NCI-H82 treated with DMSO at 0.1 percent for 48 hours (cell line): ENCODE results near the gene PRKAR2B.
A peak's percentile ranks its signal among the peaks of the same experiment; 100 is the strongest.
"Not testable (repeated sequence)": the region's sequence is repeated elsewhere in the genome, so short reads cannot be mapped to it uniquely, and the experiment has no call there.

ENCODE experiments used
- DNase-seq: peaks from one replicate; lab custom pipeline; 2025; ENCODE audit not compliant: unreplicated experiment; lab: John Stamatoyannopoulos, UW

PRKAR2B gene

DNA sequence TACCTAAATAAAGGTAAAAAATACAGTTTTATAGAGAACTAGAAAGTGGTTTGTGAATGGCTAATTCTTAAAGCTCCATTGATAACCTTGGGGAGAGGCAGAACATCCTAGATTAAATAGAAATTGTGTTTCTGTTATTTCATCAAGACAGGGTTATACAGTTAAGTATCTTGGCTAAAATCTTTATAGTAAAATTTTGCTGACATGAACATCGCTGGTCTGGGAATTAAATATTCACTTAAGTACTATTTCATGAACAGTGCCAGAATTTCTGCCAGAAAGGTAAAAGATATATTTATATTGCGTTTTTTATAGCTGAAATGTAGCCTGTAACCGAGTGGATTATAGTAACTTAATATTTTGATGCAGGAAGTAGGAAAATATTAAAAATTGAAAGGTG, 70.6 kb downstream of the PRKAR2B start:
- no peak for DNase-seq

DNA sequence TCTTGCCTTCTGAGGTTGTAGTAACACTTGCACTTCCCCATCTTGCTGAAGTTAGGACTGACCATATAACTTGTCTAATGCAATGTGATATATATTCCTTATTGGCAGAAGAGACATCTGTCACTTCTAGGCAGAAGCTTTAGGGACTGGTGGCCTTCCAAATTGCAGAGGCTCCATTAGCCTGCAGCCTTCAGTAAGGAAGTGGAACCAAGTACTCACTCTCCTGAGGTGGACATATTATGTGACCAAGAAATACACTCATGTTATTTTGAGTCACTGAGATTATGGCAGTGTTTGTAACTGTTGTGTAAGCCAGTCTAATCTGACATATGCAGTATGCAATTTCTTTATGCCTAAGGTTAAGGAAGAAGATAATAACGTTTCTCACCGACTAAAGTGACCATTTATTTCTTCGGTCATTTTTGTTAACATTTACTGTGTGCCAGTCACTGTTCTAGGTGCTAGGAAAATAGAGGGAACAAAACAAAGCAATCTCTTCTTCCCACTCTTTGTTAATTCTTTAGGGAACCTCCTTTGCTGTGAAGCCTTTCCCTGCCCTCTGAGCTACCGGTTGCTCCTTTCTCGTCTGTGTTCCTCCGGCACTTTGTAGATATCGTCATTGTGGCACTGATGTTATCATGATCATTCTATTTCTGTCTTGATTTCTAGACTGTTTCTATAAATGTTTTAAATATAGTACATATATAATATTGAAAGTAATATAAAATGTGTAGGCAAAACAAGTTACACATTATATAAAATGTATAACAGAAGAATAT, 71.4 kb downstream of the PRKAR2B start:
- DNase-seq, result no peak

DNA sequence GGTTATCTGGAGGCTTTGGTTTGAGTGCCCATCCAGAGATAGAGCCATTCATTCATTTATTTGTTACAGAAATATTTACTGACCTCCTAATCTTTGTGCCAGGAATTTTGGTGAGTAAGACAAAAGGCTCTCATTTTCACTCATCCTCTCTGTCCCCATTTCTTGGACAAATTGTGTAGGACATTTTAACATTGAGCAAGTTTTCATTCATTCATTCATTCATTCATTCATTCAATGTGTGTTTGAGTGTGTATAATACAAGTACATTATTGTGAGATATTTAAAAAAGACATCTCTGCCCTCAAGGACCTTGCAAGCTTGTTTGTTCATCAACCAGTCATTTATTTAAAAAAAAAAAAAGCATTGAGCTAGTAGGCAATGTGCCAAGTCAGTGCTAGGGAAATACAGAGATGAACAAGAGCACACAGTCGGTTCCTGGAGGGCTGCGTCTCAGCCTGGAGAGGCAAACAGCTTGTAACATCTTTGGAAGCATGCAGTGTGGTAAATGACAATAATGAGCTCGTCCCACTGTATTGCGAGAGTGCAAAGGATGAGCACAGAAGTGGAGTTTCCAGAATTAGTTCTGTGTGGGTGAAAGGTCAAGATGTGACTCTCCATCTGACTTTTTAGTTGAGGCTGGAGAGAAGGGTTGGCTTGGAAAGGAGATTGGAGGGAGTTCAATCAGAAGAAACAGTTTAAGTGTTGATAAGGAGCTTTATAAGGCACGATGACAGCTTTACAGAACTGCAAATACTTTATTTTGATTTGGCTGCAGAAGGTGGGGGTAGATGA, 73.8 kb downstream of the PRKAR2B start:
- DNase-seq, result no peak

DNA sequence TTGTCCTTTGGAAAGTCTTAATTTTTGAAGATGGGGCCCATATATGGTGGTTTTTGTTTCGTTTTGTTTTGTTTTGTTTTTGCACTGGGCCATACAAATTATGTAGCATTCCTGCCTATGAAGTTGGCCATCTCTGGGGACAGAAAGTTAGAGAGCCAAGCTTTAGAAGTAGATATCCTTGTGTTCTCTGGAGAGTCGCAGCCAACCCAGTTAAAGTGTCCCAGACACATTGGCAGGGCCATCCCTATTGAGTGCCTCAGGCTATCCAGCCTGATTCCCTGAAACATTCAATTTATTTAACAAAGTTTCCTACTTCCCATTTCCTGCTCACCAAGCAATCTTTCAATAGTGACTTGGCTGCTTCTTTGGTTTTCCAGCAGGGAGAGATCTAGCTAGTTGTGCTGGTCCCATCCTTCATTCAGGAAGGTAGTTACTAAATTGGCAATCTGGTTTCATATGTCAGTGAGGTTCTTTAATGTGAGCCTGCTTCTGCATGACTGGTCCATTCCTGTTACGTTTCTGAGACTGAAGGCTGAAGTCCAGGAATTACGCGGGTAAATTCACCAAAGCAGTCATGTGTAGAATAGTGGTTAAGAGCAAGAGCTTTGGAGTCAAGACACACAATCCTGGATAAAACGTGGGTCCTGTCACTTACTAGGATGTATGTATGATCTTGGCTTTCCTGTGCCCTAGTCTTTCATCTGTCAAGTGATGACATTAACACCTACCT, 75.0 kb downstream of the PRKAR2B start:
- no peak for DNase-seq

DNA sequence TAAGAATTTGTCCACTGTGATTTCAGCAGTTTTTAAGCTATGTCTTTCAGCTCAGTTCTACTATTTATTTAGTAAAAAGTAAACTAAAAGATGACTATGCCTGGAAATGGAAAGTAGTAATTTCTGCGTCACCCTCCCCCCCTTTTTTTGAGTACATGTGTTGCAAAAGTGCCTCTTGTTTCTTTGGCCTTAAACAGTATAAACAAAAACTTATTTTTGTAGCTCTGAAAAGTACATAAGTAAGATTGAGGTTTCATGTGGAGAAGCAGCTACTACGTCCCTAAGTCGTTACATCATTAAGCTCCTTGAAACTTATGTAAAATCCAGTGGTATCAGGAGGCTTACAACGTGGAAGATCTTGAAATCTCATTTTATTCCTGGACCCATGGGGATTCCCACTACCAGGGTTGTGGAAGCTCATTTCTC, 78.0 kb downstream of the PRKAR2B start:
- no peak for DNase-seq

DNA sequence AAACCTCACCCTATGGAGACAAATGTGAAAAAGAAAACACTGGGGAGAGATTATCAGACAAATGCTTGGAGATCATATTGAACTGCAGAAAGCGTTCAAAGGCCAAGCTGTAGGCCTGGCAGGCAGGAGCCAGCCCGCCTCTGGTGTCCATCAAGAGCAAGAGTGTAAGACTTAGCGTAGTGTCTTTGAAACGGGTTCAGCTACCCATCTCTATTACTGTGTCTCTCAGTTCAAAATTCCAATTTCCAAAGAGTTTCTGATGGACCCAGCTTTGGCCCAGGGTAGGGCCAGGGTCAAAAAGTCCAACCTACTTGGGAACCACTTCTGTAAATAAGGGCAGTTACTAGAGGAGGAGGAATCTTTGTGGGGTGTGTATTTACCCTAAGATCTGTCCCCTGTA, 78.9 kb downstream of the PRKAR2B start:
- DNase-seq, result no peak

DNA sequence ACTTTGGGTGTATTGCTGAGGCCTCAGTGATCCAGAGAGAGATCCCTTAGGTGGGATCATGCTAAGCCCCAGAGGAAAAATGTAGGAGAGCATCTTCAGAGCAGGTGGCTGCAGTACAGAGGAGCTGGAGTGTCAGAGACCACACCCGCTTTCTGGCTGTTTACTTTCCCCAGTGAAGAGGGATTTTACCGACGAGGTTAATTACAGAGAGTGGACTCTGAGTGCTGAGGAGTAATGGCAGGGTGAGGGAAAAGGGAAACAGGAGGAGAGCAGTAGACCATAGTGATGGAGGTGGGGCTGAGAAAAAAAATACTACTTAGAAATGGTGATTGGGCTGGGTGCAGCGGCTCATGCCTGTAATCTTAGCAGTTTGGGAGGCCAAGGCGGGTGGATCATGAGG, 81.0 kb downstream of the PRKAR2B start:
- no peak for DNase-seq

DNA sequence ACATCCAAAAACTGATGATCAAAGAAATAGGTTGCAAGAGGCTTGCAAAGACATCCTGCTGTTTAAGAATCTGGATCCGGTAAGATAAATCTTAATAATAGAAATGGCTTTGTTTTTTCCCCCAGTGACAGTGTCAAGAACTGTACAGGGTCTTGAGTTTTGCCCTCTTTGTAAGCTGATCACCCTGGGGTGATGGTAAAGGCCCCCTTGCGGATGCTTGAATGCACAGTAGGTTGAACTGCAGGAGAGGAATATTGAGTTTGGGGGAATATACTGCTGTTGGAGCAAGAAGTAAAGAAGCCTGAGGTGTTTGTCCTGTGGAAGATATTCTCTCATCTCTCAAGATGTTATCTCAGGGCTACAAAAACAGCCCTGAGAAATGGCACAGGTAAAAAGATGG, 83.7 kb downstream of the PRKAR2B start:
- no peak for DNase-seq

DNA sequence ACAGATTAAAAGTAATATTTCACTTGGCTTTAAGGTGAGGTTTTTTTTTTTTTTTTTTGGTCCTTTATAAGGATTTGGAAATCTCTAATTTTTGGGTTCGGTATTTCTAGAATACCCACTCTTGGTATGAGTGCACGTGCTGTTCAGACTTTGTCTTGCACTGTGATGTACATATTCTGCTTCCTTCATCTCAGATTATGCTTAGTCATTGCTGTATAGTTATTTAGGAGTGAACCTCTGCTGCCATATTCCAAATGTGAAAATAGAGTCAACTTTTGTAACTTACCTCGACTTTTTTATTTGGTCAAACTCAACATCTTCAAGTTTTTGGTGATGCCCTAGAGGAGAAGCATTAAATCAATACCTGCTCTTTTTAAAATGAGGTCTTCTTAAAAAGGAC, 84.2 kb downstream of the PRKAR2B start:
- no peak for DNase-seq

DNA sequence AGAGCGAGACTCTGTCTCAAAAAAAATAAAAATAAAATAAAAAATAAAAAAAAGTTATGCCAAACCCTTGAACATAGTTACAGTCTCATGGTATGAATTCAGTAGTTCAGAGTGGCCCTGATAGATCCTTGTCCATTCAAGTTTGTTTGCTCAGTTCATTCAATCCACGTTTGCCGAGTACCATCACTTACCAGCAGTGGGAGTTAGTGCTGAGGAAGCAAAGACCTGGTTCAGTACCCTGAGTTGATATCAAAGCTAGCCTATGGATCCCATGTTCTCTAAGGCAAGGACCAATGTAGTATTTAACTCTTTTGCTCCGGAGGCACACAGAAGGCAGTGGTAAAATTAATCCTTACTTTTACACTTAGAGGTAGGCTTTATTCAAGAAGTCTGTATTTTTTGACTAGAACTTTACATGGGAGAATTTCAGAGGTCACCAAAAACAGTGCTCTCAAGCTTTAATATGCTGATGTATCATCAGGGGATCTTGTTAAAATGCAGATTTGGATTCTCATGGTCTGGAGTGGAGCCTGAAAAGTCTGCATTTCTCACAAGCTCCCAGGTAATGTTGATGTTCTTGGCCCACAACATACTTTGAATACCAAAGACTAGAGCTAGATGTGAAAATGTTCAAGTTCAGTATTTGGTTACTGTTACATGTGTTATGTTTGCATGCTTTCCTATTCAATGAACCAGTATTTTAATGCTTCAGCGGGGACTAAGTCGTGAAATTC, 86.1 kb downstream of the PRKAR2B start:
- no peak for DNase-seq

DNA sequence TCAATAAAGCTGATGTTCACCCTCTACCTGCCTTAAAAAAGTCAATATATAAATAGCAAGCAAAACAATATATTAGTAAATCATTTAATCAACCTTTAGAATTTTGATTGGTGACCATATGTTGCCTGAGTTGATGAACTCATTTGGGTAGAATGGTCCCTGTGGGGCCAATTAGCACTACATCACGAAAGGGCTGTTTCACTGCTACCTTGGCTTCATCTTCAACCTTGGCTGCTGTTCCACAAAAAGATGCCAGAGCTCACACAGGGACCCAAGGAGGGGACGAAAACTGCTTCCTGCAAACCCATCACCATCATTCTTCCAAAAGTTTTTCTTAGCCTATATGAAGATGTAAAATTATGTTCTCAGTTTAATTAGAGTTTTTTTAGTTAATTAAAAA, 88.9 kb downstream of the PRKAR2B start:
- no peak for DNase-seq

DNA sequence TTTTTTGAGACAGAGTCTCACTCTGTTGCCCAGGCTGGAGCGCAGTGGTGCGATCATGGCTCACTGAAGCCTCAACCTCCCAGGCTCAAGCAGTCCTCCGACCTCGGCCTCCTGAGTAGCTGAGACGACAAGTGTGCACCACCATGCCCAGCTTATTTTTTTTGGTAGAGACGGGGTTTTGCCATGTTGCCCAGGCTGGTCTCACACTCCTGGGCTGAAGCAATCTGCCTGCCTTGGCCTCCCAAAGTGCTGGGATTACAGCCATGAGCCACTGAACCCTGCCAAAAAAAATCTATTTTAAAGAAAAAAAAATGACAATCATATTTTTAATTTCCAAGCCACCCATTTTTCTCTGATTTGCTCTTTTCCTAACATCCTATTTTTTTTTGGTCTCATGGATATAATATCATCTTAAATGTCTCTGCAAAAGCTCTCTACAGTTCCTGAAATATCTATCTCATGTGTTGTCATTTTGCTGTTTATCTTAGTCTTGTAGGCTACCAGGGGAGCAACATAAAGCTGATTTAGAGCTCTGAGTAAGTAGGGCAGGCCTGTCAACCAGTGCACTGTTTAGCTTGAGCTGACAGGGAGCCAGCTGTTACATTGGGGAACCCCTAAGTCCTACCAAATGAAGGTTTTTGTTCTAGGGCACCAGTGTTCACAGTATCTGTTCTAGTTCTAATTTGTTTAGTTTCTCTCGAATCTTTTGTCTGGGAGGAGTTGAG, 94.4 kb downstream of the PRKAR2B start:
- DNase-seq, result no peak

DNA sequence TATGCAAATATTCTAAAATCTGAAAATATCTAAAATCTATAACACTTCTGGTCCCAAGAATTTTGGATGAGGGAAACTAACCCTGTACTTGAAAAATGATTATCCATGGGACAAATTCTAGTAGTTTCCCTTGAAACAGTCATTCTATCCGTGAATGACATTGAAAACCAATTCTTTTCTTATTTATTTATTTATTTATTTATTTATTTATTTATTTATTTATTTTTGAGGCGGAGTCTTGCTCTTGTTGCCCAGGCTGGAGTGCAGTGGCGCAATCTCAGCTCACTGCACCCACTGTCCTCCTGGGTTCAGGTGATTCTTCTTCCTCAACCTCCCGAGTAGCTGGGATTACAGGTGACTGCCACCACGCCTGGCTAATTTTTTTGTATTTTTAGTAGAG, 99.4 kb downstream of the PRKAR2B start:
- not testable (repeated sequence) for DNase-seq

DNA sequence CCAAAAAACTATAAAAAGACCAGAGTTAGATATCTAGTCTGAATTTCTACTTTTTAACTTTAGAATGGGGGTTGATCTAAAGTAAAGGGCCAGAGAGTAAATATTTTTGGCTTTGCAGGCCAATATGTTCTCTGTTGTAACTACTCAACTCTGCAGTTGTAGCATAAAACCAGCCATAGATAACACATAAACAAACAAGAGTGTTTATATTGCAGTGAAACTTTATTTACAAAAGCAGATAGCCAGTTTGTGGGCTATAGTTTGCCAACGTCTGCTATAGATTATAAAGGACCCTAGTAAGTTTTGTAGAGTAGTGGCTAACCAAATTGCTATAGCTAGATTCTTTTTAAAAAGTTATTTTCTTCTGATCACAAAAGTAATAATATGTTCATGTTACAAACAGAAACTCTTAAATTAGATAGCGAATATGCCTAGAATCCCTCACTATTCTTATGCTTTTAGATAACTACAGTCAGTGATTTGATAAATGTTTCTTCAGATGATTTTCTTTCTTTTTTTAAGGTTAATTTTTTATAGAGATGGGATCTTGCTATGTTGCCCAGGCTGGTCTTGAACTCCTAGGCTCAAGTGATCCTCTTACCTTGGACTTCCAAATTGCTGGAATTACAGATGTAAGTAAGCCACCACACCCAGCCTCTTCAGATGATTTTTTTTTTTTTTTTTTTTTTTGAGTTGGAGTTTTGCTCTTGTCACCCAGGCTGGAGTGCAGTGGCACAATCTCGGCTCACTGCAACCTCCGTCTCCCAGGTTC, 100.7 kb downstream of the PRKAR2B start:
- no peak for DNase-seq

DNA sequence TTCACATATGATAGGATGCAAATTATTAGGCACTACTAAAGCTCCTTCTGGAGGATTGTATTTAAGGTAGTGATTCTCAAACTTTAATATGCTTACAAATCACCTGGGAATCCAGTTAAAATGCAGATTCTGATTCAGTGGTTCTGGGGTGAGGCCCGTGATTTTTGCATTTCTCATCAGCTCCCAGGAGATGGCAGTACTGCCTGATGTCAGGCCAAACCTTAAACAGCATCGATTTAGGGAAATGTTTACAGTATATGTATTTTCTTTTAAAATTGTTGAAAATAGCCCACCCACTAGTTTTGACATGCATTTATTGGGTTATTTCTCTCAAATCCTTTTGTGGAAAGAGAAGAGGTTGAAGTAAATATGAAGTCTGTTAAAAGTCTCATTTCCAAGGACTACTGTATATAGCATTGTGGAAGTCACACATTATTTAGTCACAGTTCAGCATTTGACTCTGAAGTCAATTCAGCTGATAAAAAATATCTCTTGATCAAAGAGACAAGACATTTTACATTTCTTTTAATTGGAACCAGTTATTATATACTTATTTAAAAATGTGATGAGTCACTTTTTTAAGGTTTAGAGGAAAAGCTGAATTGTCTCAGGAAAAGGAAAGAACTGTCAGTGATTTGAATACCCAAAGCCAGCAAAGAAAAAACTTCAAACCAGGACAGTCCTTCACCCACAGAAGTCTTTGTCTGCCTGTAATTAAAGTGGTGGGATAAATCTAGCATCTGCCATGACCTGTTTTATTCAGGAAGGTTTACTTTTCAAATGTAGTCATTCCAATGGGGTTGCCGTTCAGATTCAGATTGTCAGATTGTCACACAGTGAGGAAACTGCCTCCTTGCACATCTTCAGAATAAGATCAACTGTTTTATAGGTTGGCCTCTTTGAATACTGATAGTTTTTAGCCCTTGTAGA, 103.2 kb downstream of the PRKAR2B start:
- DNase-seq, result no peak

DNA sequence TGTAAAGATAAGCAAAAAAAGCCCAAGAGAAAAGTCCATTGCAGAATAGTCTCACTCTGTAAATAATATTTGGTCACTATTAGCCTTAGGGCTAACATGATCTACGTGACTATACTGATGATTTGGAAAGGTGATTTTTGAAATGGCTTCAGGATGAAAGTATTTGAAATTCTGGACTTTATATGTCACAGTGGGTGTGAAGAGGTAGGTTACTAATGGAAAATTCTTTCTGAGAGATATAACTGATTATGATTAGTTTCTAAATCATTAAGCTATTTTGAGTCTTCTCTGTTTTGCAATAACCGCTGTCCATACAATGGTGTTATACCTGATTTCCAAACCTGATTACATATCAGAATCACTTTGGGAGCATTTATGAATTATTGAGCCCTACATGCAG, 104.2 kb downstream of the PRKAR2B start:
- no peak for DNase-seq

DNA sequence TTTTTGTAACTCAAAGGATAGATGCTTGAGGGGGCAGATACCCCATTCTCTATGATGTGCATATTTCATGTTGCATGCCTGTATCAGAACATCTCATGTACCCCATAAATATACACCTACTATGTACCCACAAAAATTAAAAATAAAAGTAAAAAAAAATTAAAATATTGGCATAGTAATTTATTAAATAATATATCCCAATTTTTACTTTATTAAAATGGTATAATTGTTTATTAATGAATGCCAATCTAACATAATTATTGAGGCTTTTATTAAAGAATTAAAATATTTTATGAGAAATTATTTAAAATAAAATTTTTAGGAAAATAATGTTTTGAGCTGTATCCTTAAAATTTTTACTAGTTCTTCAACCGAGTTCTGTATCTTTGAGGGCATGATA, 105.4 kb downstream of the PRKAR2B start:
- DNase-seq, result no peak

DNA sequence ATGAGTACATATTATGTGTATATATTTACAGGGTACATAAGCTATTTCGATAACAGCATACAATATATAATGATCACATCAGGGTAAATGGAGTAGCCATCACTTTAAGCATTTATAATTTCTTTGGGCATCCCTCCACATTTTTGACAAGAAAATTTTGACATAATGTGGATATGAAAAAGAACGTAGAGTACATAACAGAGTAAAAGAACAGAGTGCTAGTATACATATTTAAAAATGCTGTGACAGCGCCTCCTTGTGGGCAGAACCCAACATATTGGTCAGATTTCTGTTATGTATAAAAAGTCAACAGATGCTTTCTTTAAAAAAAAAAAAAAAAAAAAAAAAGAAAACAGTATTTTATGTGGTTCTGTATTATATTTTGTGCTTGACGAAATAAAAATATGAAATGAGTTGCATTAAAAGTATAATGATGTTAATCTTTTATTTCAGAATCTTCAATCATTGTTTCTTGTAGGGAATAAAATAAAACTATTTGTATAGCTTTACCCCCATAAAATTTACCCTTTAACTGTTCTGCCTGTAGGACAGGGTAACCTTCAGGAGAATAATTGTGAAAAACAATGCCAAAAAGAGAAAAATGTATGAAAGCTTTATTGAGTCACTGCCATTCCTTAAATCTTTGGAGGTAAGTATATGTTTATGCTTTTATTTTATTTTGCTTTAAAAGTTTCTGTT, 106.0 kb downstream of the PRKAR2B start:
- DNase-seq, result peak; percentile 10
